NAMALWA (cell line): ENCODE data around the gene ANO4.
"Not testable (repeated sequence)": the region's sequence is repeated elsewhere in the genome, so short reads cannot be mapped to it uniquely, and the experiment has no call there.

Experiments used
- DNase-seq: peaks from one replicate; pipeline ENCODE4 v3.0.0-alpha.2; 2015; ENCODE audit warnings: low spot score

The ANO4 gene

DNA sequence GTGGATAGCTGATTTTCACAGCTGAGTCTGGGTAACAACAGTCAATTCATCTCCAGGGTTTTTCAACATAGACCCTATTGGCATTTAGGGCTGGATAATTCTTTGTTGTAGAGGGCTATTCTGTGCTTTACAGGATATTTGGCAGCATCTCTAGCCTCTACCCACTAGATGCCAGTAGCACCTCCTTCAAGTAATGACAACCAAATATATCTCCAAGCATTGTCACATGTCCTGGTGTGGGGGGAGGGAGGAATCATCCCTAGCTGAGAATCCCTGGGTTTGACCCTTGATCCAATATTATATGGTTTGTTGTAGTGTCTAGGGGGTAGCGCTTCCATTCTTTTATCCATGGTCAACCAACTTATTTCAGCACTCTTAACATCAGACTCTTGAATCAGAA, 157.2 kb downstream of the ANO4 start:
- no peak for DNase-seq

DNA sequence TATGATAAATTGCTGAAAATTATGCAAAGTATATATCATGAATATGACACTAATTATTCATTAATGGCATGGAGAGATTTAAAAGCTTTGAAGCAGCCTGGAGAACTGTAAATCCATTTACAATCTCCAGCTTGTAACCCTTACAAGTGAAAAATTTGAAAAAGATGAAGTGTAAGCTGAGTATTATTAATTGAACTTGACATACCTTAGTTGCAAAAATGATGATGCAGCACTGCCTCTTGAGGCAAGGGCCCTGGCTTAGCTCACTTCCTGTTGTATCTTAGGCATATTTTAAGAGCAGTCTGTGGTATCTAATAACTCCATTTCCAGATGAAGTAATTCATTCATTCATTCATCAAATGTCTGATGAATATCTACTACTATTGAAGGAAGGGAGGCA, 158.6 kb downstream of the ANO4 start:
- DNase-seq: no peak

DNA sequence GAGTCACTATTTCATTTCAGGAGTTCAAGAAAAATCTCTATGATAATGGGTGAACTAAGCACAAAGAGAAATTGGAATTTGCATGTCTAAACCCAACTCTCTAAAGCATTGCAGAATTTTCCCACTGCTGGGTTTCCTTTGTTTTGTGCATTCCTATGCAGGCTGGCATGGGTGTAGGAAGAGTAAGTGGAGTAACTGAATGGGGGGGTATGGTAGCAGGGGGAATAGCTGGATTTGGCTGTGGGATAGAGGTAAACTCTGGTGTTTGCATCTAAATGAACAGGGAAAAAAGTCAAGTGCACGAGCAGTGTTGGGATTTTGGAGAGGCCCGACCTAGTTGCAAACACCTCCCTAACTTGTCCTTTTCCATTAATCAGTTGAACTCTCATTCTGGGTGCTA, 159.1 kb downstream of the ANO4 start:
- DNase-seq: no peak

DNA sequence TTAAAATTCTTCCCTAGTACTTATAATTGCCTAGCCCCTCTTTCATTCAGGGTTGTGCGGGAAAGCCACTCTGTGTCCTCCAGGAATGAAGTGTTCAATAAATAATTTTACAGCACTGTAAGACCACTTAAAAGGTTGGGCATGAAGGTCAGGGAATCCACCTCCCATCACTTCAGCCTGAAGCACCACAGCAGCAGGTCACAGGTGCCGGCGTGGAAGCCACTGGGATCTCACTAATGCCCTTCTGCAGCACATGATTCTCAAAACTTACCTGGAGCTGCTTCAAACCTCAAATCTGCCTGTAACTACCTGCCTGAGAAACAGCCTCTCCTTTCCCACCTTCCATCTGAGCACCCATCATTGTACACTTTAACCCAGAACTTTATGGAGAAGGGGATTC, 159.5 kb downstream of the ANO4 start:
- DNase-seq: no peak

DNA sequence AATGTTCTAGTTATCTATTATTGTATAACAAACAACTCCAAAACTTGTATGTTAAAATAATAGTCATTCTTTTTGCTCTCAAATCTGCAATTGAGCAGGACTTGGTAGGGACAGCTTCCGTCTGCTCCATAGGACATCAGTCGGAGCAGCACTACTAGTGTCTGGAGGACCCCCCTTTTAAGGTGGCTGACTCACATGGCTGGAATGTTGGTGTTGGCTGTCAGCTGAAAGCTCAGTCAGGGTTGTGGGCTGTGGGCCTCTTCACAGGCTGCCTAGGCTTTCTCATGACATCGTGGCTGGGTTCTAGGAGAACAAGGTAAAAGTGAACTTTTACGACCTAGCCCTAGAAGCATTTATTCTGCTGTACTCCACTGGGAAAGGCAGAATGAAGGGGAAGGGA, 160.6 kb downstream of the ANO4 start:
- no peak for DNase-seq

DNA sequence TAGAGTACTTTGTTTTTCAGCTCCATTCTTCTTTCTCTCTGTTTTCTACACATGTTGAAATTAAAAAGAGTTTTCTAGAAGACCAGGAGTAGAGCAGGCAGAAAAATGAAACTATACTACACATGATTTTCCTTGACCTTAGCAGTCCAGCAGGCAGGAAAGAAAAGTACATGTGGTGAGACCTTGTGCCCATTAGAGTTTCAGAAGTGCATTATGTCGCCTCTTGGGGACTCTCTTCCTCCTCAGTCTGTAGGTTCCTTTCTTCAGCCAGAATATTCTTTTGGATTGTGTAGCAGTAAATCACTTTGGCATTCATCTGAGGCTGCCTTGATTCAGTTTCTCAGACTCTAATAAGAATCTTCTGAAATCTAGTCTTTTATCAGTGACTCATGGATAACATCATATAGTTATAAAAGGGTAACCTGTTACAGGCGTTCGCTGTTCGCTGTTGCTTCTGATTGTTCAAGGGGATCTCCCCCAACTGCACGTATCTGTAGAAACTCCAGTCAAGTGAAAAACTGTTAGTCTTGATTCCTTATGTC, 161.8 kb downstream of the ANO4 start:
- no peak for DNase-seq

DNA sequence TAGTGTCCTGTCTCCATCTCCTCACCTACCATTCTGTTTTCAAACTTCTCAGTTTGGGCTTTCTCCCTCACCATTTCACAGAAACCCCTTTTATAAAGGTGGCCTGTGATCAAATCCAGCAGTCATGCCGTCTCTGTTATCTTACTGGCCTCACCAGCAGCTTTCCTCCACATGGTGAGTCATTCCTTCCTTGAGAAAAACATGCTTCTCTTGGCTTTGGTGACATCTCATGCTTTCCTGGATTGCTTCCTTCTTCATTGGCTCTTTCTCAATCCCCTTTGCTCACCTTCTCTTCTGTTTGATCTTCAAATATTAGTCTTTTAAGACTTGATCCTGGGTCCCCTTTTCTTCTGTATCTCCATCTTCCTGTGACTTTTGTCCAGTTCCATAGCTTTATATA, 164.9 kb downstream of the ANO4 start:
- no peak for DNase-seq

DNA sequence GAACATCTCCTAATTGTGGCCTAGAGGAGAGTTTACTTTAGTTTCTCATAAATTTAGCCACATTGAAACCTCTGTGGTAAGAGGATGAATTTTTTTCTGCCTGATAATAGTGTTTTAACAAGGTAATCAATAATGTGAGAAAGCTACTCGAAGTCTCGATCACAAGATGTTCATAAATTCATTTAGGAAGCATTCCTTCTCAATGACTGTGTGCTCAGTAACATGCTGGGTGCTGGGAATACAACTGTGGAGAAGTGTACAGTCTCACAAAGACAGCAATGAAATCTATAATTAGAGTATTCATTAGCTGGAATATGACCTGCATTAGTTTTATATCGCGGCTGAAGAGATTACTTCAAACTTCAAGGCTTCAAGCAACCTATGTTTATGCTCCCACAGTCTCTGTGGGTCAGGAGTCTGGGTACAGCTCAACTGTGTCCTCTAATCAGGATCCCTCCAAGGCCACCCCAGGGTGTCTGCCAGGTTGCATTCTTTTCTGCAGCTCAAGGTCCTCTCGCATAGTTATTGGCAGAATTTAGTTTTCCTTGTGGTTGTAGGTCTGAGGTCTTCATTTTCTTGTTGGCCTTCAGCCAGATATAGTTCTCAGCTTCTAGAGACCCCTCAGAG, 167.6 kb downstream of the ANO4 start:
- DNase-seq: no peak

DNA sequence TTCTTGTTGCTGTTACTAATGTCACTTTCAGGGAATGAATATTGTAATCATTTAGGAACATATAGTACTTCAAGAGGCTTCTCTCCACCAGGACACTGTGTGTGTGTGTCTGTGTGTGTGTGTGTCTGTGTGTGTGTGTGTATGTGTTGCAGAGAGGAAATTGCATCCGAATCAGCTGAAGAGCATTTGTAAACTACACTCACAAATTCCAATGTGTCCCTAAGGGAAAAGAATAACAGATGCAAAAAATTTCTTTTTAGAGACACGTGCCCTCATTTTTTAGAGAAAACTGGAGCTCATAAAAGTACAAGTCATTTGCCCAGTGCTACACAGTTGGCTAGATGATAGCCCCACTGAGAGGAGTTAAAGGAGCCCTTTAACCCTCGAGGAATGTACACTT, 168.8 kb downstream of the ANO4 start:
- DNase-seq: no peak

DNA sequence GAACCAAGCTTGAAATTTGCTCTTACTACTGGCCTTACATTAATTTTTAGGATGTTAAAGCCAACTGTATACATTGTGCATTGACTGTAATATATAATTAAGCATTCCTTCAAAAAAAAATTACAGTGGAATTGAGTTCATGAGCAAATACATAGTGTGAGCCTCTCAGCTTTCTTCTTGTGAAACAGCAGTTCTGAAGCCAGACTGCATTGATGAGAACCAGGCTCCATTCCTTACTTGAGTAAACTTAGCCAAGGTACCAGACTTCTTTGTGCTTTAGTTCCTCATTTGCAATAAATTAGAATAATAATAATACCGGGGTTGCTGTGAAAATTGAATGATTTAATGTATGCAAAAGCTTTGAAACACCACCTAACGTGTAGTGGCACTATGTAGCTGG, 169.5 kb downstream of the ANO4 start:
- no peak for DNase-seq

DNA sequence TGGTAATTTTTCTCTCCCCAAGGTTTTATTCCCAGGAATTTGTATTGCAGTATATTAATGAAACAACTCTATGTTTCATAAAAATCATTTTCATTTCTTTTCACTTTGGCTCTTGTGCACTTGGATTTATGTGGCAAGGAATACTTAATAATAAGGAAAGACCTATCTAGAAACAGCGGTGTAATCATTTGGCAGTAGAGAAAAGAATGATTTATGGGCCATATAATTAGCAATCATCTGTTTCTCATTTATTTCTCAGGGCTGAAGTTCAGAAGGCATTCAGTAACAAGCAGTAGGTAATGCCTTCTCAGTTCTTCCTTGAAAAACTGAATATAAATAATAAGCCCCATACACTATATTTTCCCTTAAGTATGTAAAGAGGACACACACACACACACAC, 172.6 kb downstream of the ANO4 start:
- no peak for DNase-seq

DNA sequence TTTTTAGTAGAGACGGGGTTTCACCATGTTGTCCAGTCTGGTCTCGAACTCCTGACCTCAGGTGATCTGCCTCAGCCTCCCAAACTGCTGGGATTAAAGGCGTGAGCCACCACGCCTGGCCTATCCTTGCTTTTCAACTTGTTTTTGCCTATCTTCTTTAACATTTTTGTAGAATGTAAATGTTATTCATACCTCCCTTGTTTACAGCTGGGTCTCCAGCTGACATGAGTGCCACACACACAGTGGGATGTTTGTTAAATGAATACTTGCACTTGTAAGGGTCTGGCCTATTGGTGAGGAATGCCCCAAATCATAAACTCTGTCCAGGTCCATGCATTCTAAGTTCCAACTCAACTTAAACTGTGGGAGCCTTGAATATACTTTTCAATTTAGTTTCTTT, 176.3 kb downstream of the ANO4 start:
- DNase-seq: no peak

DNA sequence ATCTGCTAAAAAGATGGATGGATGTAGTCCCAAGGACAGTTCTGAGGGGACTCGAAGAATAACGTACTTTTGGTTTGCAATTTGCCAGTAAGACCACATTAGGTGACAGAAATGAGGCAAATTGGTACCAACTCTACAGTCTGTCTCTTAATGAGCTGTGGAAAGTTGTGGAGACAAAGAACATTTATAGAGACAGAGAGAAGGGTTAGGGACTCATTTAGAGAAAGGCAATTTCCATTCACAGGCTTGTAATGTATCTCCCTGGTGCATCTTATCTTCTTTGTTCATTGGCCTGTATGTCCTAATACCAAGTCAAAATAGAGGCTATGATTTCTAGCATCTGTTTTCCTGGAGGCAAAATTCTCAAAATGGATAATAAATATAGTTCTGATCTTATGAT, 177.5 kb downstream of the ANO4 start:
- DNase-seq: no peak

DNA sequence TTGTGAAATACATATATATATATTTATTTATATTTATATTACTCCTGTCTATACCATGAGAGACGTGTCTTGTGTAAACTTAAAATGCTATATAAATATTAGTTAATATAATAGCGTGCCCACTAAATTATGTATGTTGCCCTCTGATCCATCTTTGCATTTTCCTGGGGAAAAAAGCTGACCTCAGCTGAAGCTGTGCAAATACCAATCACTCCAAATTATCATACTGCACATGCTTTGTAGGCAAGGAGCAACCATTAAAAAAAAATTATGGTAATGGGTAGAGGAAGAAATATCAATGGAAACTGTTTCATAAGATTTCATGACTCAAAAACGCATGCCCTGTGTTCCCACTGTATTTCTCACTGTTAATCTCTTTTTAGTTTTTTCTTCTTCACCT, 179.8 kb downstream of the ANO4 start:
- DNase-seq: no peak

DNA sequence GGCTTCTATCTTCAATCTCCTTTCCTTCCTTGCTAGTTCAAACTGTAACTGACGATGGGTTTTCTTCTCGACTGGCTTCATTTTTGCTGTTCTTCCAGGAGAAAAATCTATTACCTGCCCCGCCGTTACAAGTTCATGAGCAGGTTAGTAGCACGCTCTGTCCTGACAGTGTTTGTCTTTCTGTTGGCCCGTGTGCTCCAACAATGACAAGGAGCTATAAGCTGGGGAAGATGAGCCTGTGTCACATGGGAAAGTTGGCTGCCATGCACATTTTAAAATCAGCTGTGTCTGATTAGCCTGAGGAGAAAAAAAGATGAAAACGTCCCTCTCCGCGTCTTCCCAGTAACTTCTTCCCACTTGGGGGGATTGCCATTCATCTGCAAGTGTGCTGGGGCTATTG, 180.2 kb downstream of the ANO4 start:
- no peak for DNase-seq

DNA sequence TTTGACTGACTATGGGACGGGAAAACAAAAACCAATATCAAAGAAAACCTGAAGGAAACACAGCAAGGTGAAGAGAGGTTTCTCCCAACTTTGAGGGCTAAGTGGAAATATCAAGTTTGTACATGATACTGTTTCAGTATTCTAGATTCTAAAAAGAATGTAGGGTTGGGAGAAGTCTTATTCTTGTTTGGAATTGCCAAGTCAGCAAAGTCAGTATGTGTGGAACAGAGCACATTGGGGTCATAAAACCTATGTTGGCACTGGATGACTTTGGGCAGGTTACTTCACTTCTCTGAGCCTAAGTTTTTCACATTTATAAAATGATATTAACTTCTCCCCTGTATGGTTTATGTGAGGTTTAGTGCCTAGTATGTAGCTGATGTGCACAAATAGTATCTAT, 182.2 kb downstream of the ANO4 start:
- DNase-seq: no peak

DNA sequence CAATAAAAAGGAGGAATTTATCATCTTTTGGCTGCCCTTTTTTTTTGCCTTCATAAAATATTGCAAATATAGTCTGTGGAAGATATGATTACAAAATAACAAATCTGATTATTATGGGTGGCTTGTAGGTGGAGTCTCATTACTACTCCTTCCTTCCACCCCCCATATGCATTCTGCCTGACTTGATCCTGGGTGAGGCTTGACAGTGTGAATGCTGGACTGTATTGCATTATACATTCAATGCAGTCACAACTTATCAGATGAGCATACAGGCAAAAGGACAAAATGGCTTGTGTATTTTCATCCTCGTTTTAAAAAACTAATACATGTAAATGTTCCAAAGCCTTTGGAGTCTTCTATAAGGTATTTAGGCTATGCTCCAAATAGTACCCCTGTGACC, 186.3 kb downstream of the ANO4 start:
- DNase-seq: no peak

DNA sequence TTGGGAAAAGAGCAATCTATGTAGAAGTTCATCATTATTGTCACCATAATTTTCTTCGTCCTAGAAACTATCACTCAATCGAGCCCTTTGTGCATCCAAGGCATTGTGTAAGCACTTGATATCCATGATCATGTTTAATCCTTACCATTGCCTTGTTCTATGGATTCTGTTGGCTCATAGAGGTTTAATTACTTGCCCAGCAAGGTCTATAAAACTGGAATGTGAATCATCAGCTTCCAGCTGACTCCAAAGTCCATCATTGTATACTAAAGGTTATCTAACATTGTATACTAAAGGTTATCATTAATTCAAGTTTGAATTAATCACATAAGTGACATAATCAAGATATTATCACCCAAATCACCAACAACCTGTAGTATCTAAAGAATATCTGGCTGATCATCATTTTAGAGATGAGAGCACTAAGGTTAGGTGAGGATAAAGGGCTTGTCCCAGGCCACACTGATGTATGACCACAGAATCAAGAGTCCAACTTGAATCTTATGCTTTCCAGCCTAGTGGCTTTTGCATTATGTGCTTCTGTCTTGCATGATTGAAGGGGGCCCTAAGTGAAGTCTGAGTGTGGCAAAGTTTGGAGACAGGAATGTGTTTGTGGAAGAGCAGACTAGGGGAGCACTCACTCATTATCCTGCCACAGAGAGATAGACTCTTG, 188.1 kb downstream of the ANO4 start:
- no peak for DNase-seq

DNA sequence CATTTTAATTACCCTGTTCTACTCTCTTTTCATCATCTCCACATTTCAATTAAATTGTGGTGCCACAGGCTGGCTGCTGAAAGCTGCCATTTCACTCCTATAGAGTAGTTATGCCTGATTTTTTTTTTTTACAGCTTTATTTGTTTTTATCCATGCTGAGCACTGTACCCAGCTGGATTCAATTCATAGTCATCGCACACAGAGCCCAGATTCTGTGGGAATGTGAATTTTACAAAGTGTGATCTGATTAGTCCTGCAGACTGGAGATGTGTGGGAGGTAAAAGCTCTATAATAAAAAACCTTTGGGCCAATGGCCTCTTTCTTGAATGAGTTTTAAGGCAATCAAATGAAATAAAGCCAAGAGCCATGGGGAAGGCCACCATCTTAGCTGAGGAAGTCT, 190.2 kb downstream of the ANO4 start:
- DNase-seq: no peak

DNA sequence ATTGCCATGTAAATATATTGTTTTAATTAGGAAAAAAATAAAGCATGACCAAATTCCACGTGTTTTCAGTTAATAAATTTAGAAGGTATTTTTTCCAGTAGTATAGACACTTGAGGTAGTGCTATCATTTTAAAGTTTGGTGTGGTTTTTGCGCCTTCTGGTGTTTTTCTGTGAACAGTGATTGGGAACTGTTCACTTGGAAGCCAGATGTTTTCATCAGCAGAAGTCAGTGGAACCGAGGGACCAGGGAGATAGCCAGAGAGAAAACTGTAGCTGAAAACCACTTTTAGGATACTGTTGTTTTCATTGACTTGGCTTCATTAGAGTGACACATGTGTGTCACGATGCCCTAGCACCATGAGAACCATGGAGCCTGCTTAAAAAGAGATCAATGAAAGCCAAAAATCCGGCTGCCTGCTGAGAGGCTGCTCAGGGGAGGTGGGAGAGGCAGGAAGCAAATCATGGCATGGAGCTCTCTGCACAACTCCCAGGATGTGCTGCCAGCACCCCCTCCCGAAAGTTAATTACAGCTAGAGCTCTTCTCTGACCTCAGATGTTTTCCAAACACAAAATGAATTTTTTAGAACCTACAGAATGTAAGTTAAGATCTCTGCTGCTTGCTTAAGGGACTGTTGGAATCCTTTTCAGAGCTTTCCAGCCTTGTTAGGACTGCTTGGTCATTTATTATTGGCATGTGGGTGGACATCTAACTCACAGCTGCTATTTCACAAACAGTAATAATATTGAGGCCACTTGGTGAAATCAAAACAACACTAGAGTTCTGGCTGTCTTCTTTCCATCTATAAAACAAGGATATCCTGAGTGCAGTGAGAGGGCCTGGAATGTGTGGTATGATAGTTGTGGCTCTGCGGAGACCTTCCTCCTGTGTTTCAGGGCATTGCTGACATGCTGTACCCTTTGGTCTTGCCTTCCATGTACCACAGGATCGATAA, 192.3 kb downstream of the ANO4 start:
- DNase-seq: no peak

DNA sequence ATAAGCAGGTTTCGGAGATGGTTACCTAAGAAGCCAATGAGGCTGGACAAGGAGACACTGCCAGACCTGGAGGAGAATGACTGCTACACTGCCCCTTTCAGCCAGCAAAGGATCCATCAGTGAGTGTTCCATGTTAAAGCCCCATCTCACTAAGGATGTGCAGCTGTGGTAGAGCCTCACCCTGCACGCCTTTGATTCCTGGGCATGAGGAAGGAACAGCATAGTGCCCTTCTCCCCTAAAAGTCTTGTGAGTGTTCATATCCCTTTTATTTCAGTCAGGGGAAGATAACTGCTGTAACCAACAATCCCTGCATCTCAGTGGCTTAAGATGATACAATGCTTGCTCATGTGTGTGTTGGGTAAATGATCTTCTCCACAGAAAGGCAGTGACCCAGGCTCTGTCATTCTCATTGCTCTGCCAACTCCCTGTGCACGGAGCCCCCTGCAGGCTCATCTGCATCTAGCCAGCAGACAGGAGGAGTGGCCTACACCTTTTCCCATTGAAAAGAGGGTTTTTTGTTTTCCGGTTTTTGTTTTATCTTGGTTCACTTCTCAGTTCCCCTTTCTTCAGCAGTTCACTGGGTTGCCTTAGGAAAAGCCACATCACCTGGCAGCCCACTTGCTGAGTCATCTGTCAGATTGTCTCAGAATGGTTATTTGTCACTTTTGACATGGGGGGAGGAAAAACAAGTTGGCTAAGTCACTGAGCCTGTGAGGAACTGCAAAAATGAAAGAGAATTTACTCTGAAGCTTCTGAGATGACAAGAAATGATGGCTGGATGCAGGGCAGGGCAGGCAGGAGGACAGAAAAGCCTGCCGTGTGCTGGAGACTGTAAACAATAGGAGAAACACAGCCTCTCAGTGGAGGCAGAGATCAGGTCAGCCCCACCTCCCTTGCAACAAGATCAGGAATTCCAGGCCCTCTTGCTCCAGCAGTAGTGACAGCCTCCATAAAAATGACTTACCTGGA, 193.3 kb downstream of the ANO4 start:
- DNase-seq: peak; percentile 55

DNA sequence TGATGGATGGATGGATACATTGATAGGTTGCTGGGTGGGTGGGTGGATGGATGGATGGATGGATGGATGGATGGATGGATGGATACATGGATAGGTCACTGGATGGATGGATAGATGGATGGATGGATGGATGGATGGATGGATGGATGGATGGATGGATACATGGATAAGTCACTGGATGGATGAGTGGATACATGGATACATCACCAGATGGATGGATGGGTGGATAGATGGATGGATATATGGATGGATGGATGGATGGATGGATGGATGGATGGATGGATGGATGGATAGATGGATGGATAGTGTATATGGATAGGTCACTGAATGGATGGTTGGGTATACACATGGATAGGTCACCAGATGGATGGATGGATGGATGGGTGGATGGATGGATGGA, 194.9 kb downstream of the ANO4 start:
- DNase-seq: not testable (repeated sequence)
